Mammary epithelial cell (primary cell): ENCODE measurements around the gene CITED4.

ENCODE experiments used
- EZH2 ChIP-seq: IDR thresholded peaks from 2 replicates; pipeline ENCODE4 v1.6.1; 2012; ENCODE audit warnings: low read length, inconsistent platforms, borderline replicate concordance
- TF ChIP-seq, protein P1 (sequence below), 2 donors: IDR thresholded peaks in 1 of 2; conservative IDR thresholded peaks in 1 of 2; 2 replicates each; pipeline ENCODE4 v1.5.1; 2011 to 2012; ENCODE audit warnings: inconsistent platforms in 2 of 2, low read length in 2 of 2, mild to moderate bottlenecking in 2 of 2, control low read depth in 1 of 2, low read depth in 1 of 2; ENCODE audit not compliant: insufficient read depth in 1 of 2; ENCODE audit errors: extremely low read depth in 1 of 2

DNA sequence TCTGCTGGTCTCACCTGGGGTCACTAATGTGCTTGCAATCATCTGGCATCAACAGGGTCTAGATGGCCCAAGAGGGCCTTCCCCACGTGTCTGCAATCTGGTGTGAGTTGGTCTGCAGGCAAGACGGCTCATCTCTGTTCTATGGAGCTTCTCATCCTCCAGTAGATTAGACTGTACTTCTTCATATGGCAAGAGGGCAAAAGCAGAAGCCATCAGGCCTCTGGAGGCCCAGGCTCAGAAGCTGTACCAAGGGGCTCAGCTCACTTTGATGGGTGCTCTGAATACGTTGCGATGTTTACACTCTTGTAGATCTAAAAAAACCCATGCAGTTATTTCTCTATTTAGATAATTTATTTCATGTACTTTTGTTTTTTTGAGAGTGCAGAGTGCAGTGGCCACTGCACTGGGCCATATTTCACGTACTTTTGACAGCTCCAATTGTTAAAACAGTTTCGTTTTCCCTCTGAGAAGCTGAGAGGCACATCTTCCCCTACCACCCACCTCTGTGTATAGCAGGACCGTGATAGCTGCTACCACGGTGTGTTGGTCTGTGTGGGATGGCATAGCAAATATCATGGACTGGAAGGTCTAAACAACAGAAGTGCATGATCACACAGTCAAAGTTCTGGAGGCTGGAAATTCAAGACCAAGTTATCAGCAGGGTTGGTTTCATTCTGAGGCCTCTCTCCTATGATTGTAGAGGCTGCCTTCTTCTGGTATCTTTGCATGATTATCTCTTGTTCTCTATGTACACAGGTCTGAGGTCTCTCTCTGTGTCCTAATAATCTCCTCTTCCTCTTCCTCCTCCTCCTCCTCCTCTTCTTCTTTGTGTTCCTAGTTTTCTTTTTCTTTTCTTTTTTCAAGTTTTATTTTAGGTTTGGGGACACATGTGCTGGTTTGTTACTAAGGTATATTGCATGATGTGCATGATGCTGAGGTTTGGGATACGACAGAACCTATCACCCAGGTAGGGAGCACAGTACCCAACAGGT is 17.0 kb downstream of the CITED4 start:
- no peak for TF ChIP-seq EZH2
- TF ChIP-seq, protein P1, sequence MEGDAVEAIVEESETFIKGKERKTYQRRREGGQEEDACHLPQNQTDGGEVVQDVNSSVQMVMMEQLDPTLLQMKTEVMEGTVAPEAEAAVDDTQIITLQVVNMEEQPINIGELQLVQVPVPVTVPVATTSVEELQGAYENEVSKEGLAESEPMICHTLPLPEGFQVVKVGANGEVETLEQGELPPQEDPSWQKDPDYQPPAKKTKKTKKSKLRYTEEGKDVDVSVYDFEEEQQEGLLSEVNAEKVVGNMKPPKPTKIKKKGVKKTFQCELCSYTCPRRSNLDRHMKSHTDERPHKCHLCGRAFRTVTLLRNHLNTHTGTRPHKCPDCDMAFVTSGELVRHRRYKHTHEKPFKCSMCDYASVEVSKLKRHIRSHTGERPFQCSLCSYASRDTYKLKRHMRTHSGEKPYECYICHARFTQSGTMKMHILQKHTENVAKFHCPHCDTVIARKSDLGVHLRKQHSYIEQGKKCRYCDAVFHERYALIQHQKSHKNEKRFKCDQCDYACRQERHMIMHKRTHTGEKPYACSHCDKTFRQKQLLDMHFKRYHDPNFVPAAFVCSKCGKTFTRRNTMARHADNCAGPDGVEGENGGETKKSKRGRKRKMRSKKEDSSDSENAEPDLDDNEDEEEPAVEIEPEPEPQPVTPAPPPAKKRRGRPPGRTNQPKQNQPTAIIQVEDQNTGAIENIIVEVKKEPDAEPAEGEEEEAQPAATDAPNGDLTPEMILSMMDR (conservative IDR thresholded peaks at IDR 0.05 in 1 of 2, IDR thresholded peaks at IDR 0.05 in 1 of 2; ENCODE audit: extremely low read depth in 1 of 2, insufficient read depth in 1 of 2, low read depth in 1 of 2, low read length in 2 of 2): no peak
